BE2C (cell line): Measurements from ENCODE around the gene SMYD5.

Experiments used
- DNase-seq: peaks from one replicate; pipeline ENCODE4 v3.0.0-alpha.2; 2020
- H3K27me3 ChIP-seq: fragments of 250-450 bp; sonication (Bioruptor Pico); 2 replicates; pipeline ENCODE4 v1.5.1; 2020; ENCODE audit warnings: mild to moderate bottlenecking
- H3K36me3 ChIP-seq: fragments of 250-450 bp; sonication (Bioruptor Pico); 2 replicates; pipeline ENCODE4 v1.5.1; 2020; ENCODE audit warnings: mild to moderate bottlenecking
- H3K4me1 ChIP-seq: fragments of 250-450 bp; sonication (Bioruptor Pico); 2 replicates; pipeline ENCODE4 v1.5.1; 2020
- H3K4me3 ChIP-seq: 2 replicates; pipeline ENCODE4 v1.5.1; 2011; ENCODE audit warnings: low read depth, low read length
- H3K9me3 ChIP-seq: fragments of 250-450 bp; sonication (Bioruptor Pico); 2 replicates; pipeline ENCODE4 v1.5.1; 2020
- TF ChIP-seq, protein P1 (sequence below): IDR thresholded peaks from 2 replicates; pipeline ENCODE4 v1.5.1; 2012; ENCODE audit warnings: mild to moderate bottlenecking, low read depth, low read length

The SMYD5 gene

DNA sequence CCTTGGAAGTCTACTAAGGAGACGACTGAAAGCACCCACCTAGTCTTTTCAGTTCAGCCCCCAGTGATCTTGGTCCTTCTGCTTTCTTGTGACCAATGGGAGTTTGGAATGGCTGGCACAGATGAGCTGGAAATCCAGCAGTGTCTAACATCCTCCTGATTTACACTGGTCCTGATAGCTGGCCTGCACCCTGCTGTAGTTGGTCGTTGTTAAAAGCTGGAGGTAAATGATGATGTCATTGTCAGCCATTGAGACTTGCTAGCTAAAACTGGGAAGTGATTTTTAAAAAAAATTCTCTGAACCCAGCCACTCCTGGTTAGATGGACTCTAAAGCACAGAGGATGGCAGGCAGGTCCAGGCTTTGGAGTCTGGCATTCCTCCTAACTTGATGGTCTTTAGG lies 39.4 kb downstream of the SMYD5 start:
- TF ChIP-seq, protein P1, sequence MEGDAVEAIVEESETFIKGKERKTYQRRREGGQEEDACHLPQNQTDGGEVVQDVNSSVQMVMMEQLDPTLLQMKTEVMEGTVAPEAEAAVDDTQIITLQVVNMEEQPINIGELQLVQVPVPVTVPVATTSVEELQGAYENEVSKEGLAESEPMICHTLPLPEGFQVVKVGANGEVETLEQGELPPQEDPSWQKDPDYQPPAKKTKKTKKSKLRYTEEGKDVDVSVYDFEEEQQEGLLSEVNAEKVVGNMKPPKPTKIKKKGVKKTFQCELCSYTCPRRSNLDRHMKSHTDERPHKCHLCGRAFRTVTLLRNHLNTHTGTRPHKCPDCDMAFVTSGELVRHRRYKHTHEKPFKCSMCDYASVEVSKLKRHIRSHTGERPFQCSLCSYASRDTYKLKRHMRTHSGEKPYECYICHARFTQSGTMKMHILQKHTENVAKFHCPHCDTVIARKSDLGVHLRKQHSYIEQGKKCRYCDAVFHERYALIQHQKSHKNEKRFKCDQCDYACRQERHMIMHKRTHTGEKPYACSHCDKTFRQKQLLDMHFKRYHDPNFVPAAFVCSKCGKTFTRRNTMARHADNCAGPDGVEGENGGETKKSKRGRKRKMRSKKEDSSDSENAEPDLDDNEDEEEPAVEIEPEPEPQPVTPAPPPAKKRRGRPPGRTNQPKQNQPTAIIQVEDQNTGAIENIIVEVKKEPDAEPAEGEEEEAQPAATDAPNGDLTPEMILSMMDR = no peak
- no peaks in the 10 kb centered on the region for H3K4me1 ChIP-seq
- peaks cover 37% of the 10 kb centered on the region for H3K36me3 ChIP-seq
- no peaks in the 10 kb centered on the region for H3K27me3 ChIP-seq
- H3K4me3 ChIP-seq = no peak overlapping the region
- H3K9me3 ChIP-seq = no peaks in the 10 kb centered on the region
- DNase-seq = no peak

DNA sequence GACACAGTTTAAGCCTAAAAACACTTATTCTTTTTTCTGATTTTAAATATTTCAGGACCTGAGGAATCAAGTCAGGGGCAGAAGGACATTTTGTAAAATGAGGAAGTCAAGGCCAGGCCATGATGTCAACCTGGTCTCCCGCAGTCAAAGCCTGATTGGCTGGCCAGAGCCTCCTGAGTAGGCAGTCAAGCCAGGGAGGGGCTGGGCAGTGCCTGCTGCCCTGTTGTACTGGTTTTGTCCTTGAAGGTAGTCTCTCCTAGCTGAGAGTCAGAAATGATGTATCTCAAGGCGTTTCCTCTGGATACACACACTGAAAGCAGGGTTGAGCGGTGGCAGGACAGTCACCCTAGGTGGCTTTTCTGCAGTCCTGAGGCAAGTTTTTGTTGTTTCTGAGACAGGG lies 39.9 kb downstream of the SMYD5 start:
- no peak overlapping the region for H3K4me3 ChIP-seq
- H3K9me3 ChIP-seq = no peaks in the 10 kb centered on the region
- H3K36me3 ChIP-seq = peaks cover 32% of the 10 kb centered on the region
- no peak for DNase-seq
- H3K4me1 ChIP-seq = no peaks in the 10 kb centered on the region
- TF ChIP-seq, protein P1 = no peak
- no peaks in the 10 kb centered on the region for H3K27me3 ChIP-seq

DNA sequence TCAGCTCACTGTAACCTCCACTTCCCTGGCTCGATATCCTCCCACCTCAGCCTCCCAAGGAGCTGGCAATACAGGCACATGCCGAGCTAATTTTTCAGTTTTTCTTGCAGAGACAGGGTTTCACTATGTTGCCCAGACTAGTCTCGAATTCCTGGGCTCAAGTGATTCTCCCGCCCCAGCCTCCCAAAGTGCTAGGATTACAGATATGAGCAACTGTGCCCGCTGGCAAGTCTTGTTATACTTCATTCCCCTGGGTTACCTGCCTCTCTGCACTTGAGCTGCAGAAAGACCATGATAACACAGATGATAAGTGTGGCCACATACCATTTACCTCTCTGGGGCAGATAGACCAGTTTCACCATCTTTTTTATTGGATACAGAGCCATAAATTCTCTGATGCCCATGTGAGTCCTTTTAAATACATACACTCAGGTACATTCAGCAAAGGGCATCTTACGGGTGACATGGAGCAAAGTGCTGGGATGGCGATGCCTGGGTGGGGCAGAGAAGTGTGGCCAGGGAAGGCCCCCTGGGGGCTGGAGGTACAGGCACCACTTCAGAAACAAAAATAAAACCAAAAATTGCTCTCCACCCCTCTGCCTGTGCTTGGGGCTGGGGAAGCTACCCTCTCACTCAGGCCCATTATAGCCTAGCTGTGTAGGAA lies 40.4 kb downstream of the SMYD5 start:
- Histone ChIP-seq H3K4me1 (no peaks in the 10 kb centered on the region), H3K36me3 (peaks cover 29% of the 10 kb centered on the region), H3K27me3 (no peaks in the 10 kb centered on the region), H3K4me3 (no peak overlapping the region), H3K9me3 (no peaks in the 10 kb centered on the region)
- no peak for DNase-seq
- TF ChIP-seq, protein P1 = no peak

DNA sequence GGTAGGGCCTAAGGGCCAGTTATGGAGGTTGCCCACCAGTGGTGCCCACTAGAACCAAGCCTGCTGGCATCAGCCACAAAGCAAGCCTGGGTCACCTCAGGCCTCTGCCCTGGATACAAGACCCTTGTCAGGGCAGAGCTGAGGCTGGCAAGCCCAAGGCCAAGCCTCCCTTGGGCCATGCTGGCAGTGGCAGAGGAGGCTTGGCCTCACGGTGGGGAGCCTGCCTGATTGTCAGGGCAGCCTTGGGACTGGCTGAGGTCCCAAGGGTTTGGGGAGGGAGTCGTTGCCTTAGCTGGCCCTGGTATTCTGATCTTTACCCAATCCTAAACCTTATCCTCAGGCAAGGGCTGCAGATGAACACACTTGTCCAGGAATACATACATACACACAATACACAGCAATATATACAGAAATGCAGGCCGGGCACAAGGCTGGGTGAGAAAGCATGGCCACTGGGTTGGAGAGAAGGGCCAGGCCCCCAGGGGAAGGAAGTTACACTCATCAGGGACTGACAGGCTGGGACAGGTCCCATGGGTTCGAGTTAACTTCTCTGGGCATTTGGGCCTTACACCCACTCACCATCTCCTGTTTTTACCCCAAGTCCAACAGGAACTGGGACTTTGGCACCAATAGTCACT lies 41.1 kb downstream of the SMYD5 start:
- H3K27me3 ChIP-seq = no peaks in the 10 kb centered on the region
- H3K4me3 ChIP-seq = no peak overlapping the region
- H3K4me1 ChIP-seq = no peaks in the 10 kb centered on the region
- DNase-seq = no peak
- peaks cover 23% of the 10 kb centered on the region for H3K36me3 ChIP-seq
- H3K9me3 ChIP-seq = no peaks in the 10 kb centered on the region
- TF ChIP-seq, protein P1 = no peak

DNA sequence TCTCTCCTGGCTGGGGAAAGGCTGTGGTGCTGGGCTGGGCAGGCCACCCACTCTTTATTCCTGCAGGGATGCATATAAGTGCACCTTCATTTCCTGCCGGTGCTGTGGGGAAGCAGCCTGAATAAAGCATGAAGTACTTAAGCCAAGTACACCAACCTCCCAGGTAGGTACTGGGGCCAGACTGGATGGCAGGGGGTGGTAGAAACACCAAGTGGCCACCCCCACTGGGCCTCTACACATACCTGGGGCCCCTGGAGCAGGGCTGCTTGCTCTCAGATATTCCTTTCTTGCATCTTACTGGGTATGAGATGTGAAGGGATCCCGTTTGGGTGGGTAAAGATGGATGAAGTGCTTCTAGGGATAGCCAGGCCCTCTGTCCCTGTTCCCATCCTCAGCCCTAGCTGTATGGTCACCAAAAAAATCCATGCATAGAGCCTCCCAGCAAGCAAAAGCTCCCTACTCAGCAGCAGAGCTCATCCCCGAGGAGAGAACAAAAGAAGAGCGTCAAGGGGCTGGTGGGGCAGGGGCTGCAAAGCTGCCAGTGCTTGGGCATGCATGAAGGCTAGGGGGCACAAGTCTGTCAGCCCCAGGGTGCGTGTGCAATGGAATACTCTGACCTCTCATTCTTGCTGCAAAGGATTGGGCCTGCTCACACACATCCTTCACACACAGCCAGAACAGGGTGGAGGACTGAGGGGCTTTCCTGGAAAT lies 42.0 kb downstream of the SMYD5 start:
- H3K36me3 ChIP-seq = peaks cover 13% of the 10 kb centered on the region

More for the DNA sequence above, 42.0 kb downstream of the SMYD5 start:
- TF ChIP-seq, protein P1 = no peak
- H3K27me3 ChIP-seq = no peaks in the 10 kb centered on the region
- H3K4me1 ChIP-seq = no peaks in the 10 kb centered on the region
- no peak overlapping the region for H3K4me3 ChIP-seq
- no peaks in the 10 kb centered on the region for H3K9me3 ChIP-seq
- DNase-seq = no peak
